Measurements from ENCODE around the gene NT5DC2.

NT5DC2 gene

DNA sequence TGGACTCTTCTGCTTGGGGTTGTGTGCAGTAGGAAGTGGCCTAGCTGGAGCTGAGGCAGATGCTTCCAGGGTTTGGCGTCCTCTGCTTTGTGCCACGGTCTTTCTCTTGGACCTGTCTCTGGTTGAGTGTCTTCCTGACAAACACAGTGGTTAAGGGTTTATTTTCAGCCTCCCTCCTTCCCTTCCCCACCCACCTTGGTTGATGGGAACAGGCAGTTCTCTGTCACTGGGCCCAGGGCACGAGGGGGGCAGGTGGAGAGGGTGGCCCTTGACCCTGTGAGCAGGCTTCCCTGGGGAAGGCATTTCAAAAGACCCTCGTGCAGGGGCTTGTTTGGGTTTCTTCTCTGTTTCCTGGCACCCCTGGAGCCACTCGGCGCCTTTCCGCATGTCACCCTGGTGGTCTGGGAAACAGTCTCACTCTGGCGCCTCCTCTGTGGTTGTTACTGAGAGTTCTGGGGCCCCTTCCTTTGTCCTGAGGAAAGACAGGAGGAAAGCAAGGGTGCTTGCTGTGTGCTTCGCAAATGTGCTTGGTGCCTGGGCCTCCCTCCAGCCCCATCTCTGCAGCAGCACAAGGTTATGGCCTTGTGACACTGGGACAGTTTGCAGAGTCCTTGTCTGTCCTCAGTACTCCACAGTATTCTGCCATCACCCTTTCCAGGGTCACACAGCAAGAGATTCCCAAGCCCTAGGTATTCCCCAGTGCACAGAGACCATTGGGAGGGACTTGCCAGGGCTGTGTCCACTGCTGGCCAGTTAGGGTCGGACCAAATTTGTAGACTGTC is 48.8 kb downstream of the NT5DC2 start:
- no peak for DNase-seq

DNA sequence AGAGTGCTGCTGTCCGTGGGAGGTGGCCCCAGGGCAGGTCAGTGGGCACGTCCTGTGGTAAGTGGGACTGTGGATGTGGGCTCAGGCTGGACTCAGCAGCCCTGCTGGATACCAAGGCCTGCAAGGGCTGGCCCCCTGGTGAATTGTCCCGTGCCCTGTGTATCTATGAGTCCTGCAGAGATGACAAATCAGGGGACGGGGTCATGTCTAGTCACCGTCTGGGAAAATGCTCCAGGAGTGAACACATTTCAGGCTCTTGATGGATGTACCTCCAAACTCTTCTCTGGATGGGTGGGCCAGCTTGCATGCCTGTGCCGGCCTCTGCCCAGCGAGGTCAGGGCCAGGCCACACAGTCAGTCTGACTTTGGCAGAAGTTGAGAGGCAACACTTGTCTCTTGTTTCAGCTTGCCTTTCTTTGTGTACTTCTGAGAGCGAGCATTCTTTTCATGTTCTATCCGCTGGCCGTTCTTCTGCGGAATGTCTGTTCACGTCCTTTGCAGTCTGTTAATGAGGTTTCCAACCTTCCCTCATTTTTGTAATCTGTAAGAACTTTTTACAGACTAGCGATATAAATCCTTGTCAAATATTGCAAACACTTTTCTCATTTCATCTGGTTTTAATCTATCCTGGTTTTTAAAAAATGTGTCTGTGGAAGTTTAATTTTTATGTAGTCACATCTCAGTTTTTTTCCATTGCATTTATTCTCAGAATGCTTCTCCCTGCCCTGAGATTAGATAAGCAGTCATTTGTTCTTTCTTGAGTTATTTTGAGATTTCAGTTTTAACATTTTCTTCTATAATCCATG is 49.9 kb downstream of the NT5DC2 start:
- DNase-seq = no peak

DNA sequence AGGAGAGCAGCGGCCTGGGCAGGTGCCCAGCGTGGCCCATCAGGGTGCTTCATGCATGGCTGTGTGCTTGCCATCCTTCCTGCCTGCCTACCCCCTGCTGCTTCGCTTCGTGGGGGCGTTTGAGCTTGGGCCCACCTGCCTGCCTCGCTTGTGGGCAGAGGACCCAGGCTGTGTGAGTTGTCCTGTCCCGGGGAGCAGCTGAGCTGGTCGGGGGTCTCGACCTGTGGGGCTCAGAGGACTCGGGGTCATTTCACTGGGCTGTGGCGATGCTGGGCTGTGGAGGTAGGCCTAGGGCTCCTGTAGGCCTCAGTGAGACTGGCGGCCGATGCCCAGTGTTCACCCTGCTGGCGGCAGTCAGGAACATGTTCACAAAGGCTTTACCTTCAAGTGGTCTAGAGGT is 50.6 kb downstream of the NT5DC2 start:
- no peak for DNase-seq

DNA sequence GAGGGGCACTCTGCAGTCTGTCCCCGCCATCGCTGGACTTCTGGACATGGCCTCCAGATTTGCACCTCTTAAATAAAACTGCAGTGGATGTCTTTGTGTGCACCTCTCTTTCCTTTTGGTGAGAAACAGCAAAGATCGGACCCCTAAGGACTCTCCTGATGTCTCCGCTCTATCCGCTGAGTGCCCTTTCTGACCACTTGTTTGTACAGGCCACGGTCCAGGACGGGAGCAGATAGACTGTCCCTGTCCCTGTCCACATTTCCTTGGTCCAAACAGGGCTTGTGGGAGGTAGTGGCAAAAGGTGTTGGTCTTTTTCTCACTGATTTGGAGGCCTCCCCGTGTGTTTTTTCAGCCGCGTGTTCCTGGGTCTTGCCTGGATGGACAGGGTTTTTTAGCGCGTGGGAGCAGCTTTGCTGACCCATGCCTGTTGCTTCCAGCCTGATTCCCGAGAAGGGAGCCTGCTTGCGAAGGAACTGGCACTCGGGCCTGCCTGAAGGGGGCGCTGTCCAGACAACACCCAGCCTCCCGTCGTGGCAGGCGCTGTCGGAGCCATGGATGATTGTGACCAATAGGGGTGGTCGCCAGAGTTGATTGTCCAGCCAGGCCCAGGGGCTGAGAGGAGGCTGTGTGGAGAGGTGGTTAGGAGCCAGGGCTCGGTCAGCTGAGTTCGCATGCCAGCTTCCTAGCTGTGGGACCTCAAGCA is 51.7 kb downstream of the NT5DC2 start:
- DNase-seq = peak; percentile 9

DNA sequence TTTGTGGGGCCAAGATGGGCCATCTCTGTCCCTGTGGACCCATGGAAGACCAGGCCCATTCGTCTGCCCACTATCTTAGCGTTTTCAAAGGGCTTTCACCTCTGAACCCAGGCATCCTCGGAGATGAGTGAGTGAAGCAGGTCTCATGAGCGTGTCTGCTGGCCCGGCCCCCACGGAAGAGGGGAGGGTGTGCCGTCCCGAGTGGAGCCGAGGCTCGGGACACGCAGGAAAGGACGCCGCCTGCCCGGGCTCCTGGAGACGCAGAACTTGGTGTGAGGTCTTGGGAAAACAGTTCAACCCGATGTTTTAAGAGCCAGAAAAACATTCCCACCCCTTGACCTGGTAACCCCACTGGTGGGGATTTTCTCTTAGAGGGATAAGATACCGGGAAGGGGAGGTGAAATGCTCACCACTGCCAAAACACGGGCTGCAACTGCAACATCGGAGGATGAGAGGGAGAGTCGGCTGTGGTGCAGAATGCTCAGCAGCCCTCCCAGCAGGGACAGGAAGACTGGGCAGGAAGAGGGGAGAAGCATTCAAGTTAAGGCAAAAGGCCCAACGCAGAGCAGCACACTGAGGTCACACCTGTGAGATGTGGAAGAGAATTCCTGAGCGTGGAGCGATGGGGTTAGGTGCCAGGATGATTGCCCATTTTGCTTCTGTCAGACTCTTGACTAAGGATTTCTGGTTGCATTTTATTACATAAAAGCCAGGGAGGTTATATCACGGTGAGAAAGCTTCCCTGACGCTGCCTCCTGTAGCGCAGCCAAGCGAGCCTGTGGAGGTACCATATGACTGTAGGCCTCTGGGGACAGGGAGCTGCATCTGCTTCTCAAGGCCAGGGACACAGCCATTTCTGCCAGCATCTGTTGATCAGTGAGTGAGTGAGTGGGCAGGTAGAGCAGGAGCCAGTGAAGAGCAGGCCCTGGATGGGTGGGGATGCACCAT is 52.6 kb downstream of the NT5DC2 start:
- no peak for DNase-seq

DNA sequence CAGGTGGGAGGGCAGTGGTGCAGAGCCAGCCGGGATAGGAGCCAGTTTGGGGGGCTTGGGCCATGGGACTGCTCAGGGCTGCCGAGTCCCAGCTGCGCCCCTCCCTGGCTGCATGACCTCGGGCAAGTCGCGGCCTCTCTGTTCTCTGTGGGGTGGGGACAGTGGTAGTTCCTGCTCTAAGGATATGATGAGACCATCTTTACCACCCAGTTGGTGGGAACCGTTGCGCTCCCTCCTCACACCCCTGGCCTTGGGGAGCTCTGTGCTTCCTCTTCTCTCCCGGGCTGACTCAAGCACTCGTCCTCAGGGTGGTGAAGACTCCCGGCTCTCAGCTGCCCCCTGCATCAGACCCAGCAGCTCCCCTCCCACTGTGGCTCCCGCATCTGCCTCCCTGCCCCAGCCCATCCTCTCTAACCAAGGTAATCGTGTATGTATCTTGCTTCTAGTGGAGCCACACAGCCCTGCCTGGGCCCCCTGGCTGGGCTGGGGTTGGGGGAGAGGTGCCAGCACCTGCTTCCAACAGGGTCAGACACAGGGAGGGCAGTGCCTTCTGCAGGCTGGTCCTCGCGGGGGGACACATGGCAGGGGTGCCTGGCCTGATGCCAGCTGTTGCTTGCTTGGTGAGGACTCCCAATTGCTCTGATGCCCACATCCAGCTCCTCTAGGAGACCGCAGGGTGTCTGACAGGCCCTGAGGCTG is 53.6 kb downstream of the NT5DC2 start:
- DNase-seq = no peak

DNA sequence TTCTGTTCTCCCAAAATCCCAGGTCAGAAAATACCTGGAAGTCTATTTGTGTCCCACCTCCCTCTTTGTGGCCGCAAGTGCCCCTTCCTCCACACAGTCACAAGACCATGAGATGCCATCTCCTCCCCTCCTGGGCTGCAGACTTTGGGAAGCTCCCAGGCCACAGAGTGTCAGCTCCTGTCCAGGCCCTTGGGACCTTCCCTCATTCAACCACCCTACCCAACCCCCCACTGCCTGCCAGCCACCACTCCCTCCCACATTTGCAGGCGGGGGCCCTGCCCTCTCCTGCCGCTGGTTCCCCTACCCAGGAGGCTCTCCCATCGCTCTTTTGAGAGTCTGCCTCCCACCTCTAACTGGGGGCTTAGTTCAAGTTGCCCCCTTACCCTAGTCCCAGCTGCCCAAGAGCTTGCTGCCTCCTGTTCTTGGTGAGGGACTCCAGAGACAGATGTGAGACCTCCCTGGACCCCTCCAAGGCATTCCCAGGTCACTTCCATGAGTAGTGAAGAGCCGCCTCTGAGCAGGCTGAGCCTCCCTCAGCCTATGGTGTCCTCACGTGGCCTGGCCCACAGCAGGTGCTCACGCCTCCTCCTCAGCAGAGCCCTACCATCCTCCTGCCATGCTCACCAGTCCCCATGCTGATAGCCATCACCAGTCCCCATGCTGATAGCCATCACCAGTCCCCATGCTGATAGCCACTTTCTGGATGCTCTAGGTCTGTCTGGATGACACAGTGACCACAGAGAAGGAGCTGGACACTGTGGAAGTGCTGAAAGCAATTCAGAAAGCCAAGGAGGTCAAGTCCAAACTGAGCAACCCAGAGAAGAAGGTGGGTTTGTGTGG is 54.4 kb downstream of the NT5DC2 start:
- no peak for DNase-seq

DNA sequence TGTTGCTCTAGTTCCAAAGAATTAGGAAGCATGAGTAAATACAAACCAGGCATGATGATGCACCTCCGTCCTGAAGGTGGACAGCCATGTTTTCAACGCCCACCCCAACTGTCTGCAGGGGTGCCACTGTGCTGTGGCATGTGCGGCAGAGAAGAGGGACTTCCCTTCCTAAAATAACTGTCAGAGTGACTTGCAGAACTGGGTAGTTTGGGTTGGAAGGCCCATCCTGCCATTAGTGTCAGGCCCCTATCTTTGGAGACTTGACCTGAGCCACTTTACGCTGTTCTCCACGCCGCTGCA is 55.9 kb downstream of the NT5DC2 start:
- no peak for DNase-seq

DNA sequence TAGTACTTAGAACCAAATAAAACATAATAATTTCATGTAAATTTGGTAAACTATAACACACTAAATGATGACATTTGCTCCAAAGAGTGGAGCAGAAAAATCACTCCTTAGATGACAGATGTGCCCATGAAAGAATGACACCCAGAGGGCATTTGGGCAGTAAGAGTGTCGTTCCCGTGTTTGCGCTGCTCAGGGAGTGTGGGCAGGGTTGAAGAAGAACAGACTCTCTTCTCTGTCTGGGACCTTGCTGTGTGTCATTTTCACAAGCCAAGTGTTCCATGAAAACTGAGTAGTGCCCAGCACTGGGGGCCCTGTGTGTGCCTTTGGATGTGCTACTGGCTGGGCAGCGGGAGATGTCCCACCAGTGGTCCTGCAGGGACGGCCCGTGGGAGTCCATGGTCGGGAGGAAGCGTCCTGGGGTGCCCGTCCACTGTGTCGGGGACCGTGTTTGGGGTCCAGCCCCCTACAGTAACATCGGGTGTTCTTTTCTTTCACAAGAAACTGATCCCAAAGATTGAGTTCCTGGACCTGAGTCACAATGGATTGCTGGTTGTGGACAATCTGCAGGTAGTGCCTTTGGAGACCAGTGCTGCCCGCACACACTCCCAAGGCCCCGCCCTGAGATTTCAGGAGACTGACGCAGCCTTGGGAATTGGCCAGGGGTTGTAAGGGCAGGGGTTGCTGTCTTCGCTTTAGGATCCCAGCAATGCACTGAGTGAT is 56.4 kb downstream of the NT5DC2 start:
- no peak for DNase-seq
